ENCODE data around the gene RDM1. TPM values are rescaled to one million over a fixed set of nuclear protein-coding genes. Genes with fewer than 3 reads are reported as not detected.
"Not testable (repeated sequence)": the region's sequence is repeated elsewhere in the genome, so short reads cannot be mapped to it uniquely, and the experiment has no call there.

Gene RDM1
- total RNA-seq, 1 donor from 2014 or later = not detected

GRCh38 chr17:35903451-35903850 lies 27.1 kb downstream of the RDM1 start:
- FAIRE-seq = no peak

GRCh38 chr17:35901631-35902175 lies 28.9 kb downstream of the RDM1 start:
- no peak for FAIRE-seq
- H3K36me3 ChIP-seq (ENCODE audit: control insufficient read depth, insufficient read depth, low read length) = no peaks in the 10 kb centered on the region

More at GRCh38 chr17:35903451-35903850, 27.1 kb downstream of the RDM1 start:
- TF ChIP-seq CTCF (IDR thresholded peaks at IDR 0.05; ENCODE audit: insufficient read depth, low read length, severe bottlenecking) = no peak
- Histone ChIP-seq H3K27me3 (ENCODE audit: control insufficient read depth, insufficient read depth, low read length) (no peaks in the 10 kb centered on the region), H3K4me3 (ENCODE audit: low read depth, low read length) (no peak overlapping the region), H3K36me3 (ENCODE audit: control insufficient read depth, insufficient read depth, low read length) (no peaks in the 10 kb centered on the region)
- DNase-seq (ENCODE audit: low read depth) = no peak

GRCh38 chr17:35900708-35901480 lies 29.7 kb downstream of the RDM1 start:
- no peaks in the 10 kb centered on the region for H3K36me3 ChIP-seq (ENCODE audit: control insufficient read depth, insufficient read depth, low read length)
- no peak for TF ChIP-seq CTCF (IDR thresholded peaks at IDR 0.05; ENCODE audit: insufficient read depth, low read length, severe bottlenecking)
- DNase-seq (ENCODE audit: low read depth) (peak; percentile 32), FAIRE-seq (no peak)
- no peaks in the 10 kb centered on the region for H3K27me3 ChIP-seq (ENCODE audit: control insufficient read depth, insufficient read depth, low read length)
- H3K4me3 ChIP-seq (ENCODE audit: low read depth, low read length) = no peak overlapping the region

More at GRCh38 chr17:35901631-35902175, 28.9 kb downstream of the RDM1 start:
- DNase-seq (ENCODE audit: low read depth) = no peak
- TF ChIP-seq CTCF (IDR thresholded peaks at IDR 0.05; ENCODE audit: insufficient read depth, low read length, severe bottlenecking) = no peak
- Histone ChIP-seq H3K4me3 (ENCODE audit: low read depth, low read length) (no peak overlapping the region), H3K27me3 (ENCODE audit: control insufficient read depth, insufficient read depth, low read length) (no peaks in the 10 kb centered on the region)

GRCh38 chr17:35900280-35900679 lies 30.3 kb downstream of the RDM1 start:
- no peak for TF ChIP-seq CTCF (IDR thresholded peaks at IDR 0.05; ENCODE audit: insufficient read depth, low read length, severe bottlenecking)
- Histone ChIP-seq H3K27me3 (ENCODE audit: control insufficient read depth, insufficient read depth, low read length) (no peaks in the 10 kb centered on the region), H3K36me3 (ENCODE audit: control insufficient read depth, insufficient read depth, low read length) (no peaks in the 10 kb centered on the region), H3K4me3 (ENCODE audit: low read depth, low read length) (no peak overlapping the region)
- peak; percentile 4 for DNase-seq (ENCODE audit: low read depth)
- no peak for FAIRE-seq

GRCh38 chr17:35898283-35899070 lies 32.1 kb downstream of the RDM1 start:
- H3K27me3 ChIP-seq (ENCODE audit: control insufficient read depth, insufficient read depth, low read length) = no peaks in the 10 kb centered on the region
- DNase-seq (ENCODE audit: low read depth) (peak; percentile 15), FAIRE-seq (no peak)
- TF ChIP-seq CTCF (IDR thresholded peaks at IDR 0.05; ENCODE audit: insufficient read depth, low read length, severe bottlenecking) = no peak
- H3K36me3 ChIP-seq (ENCODE audit: control insufficient read depth, insufficient read depth, low read length) = no peaks in the 10 kb centered on the region
- no peak overlapping the region for H3K4me3 ChIP-seq (ENCODE audit: low read depth, low read length)

GRCh38 chr17:35897772-35898171 lies 32.8 kb downstream of the RDM1 start:
- H3K27me3 ChIP-seq (ENCODE audit: control insufficient read depth, insufficient read depth, low read length); FAIRE-seq; DNase-seq (ENCODE audit: low read depth); H3K36me3 ChIP-seq (ENCODE audit: control insufficient read depth, insufficient read depth, low read length); H3K4me3 ChIP-seq (ENCODE audit: low read depth, low read length): not testable (repeated sequence)
